IMR-90 (cell line): ENCODE data around the gene SIAH2. TPM values are rescaled to one million over a fixed set of nuclear protein-coding genes. Genes with fewer than 3 reads are reported as not detected.

Experiments
- ATAC-seq: fragments of 200-7000 bp; cut with Tn5 transposase; 2 replicates; pipeline ENCODE4 v1.9.1; 2020; ENCODE audit warnings: low read depth, mild to moderate bottlenecking, moderate library complexity
- BruUV-seq: library from RNA; stranded (reverse); fragments of 400-500 nt; replicated peaks from 2 replicates; lab custom pipeline; 2021; lab: Mats Ljungman, UMichigan
- CTCF ChIA-PET: fragments of 300-600 bp; formaldehyde crosslinking; extraction: SDS; loops from one replicate; lab custom pipeline; 2021; ENCODE audit warnings: antibody characterized with exemption; lab: Yijun Ruan, JAX
- POLR2A ChIA-PET: fragments of 300-600 bp; sonication (Branson Sonifier 250); formaldehyde crosslinking; loops from one replicate; lab custom pipeline; 2022; ENCODE audit warnings: antibody characterized with exemption; ENCODE audit not compliant: unreplicated experiment; lab: Charles Lee
- DNase-seq: peaks from one replicate; pipeline ENCODE4 v3.0.0; 2013
- H2AFZ ChIP-seq: replicated peaks from 2 replicates; pipeline ENCODE3; 2013; ENCODE audit warnings: low read length, mild to moderate bottlenecking; ENCODE audit not compliant: poor library complexity
- H2AK5ac ChIP-seq: 2 replicates; pipeline ENCODE4 v1.6.1; 2013; ENCODE audit warnings: low read depth, low read length, inconsistent platforms
- H2AK9ac ChIP-seq: replicated peaks from 2 replicates; pipeline ENCODE3; 2013; ENCODE audit warnings: mild to moderate bottlenecking, low read depth, low read length, moderate library complexity; ENCODE audit not compliant: poor library complexity
- H2BK120ac ChIP-seq: 2 replicates; pipeline ENCODE4 v1.6.1; 2013; ENCODE audit warnings: low read depth, low read length, inconsistent platforms
- H2BK15ac ChIP-seq: 3 replicates; pipeline ENCODE4 v1.6.1; 2013; ENCODE audit warnings: low read depth, low read length, inconsistent platforms
- H2BK20ac ChIP-seq: 2 replicates; pipeline ENCODE4 v1.6.1; 2013; ENCODE audit warnings: low read depth, mild to moderate bottlenecking, inconsistent platforms, low read length, moderate library complexity
- H2BK5ac ChIP-seq: 2 replicates; pipeline ENCODE4 v1.6.1; 2013; ENCODE audit warnings: mild to moderate bottlenecking, low read depth, low read length, inconsistent platforms; ENCODE audit not compliant: poor library complexity, severe bottlenecking
- H3K14ac ChIP-seq: replicated peaks from 2 replicates; pipeline ENCODE4 v1.6.1; 2013; ENCODE audit warnings: low read depth, low read length, inconsistent platforms
- H3K18ac ChIP-seq: 2 replicates; pipeline ENCODE4 v1.6.1; 2013; ENCODE audit warnings: low read depth, low read length, control low read depth
- H3K23ac ChIP-seq: 2 replicates; pipeline ENCODE4 v1.6.1; 2013; ENCODE audit warnings: low read depth, low read length, inconsistent platforms
- H3K27ac ChIP-seq: 2 replicates; pipeline ENCODE4 v1.5.1; 2013; ENCODE audit warnings: mild to moderate bottlenecking, control low read depth, low read length; ENCODE audit not compliant: insufficient read depth
- H3K27me3 ChIP-seq: 2 replicates; pipeline ENCODE4 v1.6.1; 2013; ENCODE audit warnings: low read length; ENCODE audit not compliant: control insufficient read depth, insufficient read depth
- H3K36me3 ChIP-seq: 2 replicates; pipeline ENCODE4 v1.6.1; 2013; ENCODE audit warnings: low read length, mixed read lengths; ENCODE audit not compliant: control insufficient read depth, insufficient read depth
- H3K4ac ChIP-seq: 2 replicates; pipeline ENCODE4 v1.6.1; 2013; ENCODE audit warnings: low read depth, low read length, inconsistent platforms
- H3K4me1 ChIP-seq: 2 replicates; pipeline ENCODE4 v1.6.1; 2013; ENCODE audit warnings: low read length, mixed read lengths; ENCODE audit not compliant: control insufficient read depth, insufficient read depth
- H3K4me2 ChIP-seq: 2 replicates; pipeline ENCODE4 v1.6.1; 2013; ENCODE audit warnings: low read depth, mild to moderate bottlenecking, control low read depth, low read length, moderate library complexity
- H3K4me3 ChIP-seq: 2 replicates; pipeline ENCODE4 v1.5.1; 2013; ENCODE audit warnings: low read depth, mild to moderate bottlenecking, control low read depth, low read length, moderate library complexity; ENCODE audit not compliant: insufficient read depth
- H3K56ac ChIP-seq: 2 replicates; pipeline ENCODE4 v1.6.1; 2013; ENCODE audit warnings: low read length, inconsistent platforms; ENCODE audit not compliant: insufficient read depth; ENCODE audit errors: extremely low read depth
- H3K79me1 ChIP-seq, 2 experiments: 2 replicates each; pipeline ENCODE4 v1.6.1; 2013; ENCODE audit warnings: low read length in 2 of 2, inconsistent platforms in 1 of 2, low read depth in 1 of 2
- H3K9ac ChIP-seq: 2 replicates; pipeline ENCODE4 v1.6.1; 2013; ENCODE audit warnings: low read depth, low read length, control low read depth
- H3K9me1 ChIP-seq: 2 replicates; pipeline ENCODE4 v1.6.1; 2013; ENCODE audit warnings: low read length, inconsistent platforms; ENCODE audit not compliant: insufficient read depth
- H3K9me3 ChIP-seq: 2 replicates; pipeline ENCODE4 v1.6.1; 2013; ENCODE audit warnings: low read length; ENCODE audit not compliant: control insufficient read depth, insufficient read depth
- H4K20me1 ChIP-seq: 2 replicates; pipeline ENCODE4 v1.6.1; 2013; ENCODE audit warnings: low read length, inconsistent platforms; ENCODE audit not compliant: insufficient read depth
- H4K5ac ChIP-seq: 2 replicates; pipeline ENCODE4 v1.6.1; 2013; ENCODE audit warnings: mild to moderate bottlenecking, low read depth, low read length, control low read depth
- H4K8ac ChIP-seq, 2 experiments: 2 replicates each; pipeline ENCODE4 v1.6.1; 2013; ENCODE audit warnings: low read depth in 2 of 2, low read length in 2 of 2, control low read depth in 1 of 2, inconsistent platforms in 1 of 2
- H4K91ac ChIP-seq: 2 replicates; pipeline ENCODE4 v1.6.1; 2013; ENCODE audit warnings: low read depth, low read length, inconsistent platforms; ENCODE audit not compliant: insufficient read depth
- BHLHE40 ChIP-seq: fragments of 150-350 bp; IDR thresholded peaks from 2 replicates; pipeline ENCODE4 v1.6.1; 2016; ENCODE audit warnings: mild to moderate bottlenecking, low read depth, low read length
- CEBPB ChIP-seq: IDR thresholded peaks from 2 replicates; pipeline ENCODE4 v1.6.1; 2012; ENCODE audit warnings: low read depth, low read length, improper control_type of control experiment
- CHD1 ChIP-seq: IDR thresholded peaks from 2 replicates; pipeline ENCODE4 v1.6.1; 2012; ENCODE audit warnings: low read depth, low read length, improper control_type of control experiment
- FOS ChIP-seq: fragments of 150-350 bp; IDR thresholded peaks from 2 replicates; pipeline ENCODE4 v1.6.1; 2016; ENCODE audit warnings: low read depth, low read length
- MAFK ChIP-seq: IDR thresholded peaks from 2 replicates; pipeline ENCODE4 v1.6.1; 2012; ENCODE audit warnings: low read depth, low read length, improper control_type of control experiment
- MAZ ChIP-seq: IDR thresholded peaks from 2 replicates; pipeline ENCODE4 v1.6.1; 2012; ENCODE audit warnings: low read depth, mild to moderate bottlenecking, low read length, improper control_type of control experiment, moderate library complexity, borderline replicate concordance
- MXI1 ChIP-seq: IDR thresholded peaks from 2 replicates; pipeline ENCODE4 v1.6.1; 2012; ENCODE audit warnings: low read depth, mild to moderate bottlenecking, low read length, moderate library complexity, borderline replicate concordance
- NFE2L2 ChIP-seq: fragments of 150-350 bp; IDR thresholded peaks from 2 replicates; pipeline ENCODE4 v1.6.1; 2016; ENCODE audit warnings: low read depth, mild to moderate bottlenecking, low read length
- POLR2A ChIP-seq: IDR thresholded peaks from 2 replicates; pipeline ENCODE4 v1.6.1; 2012; ENCODE audit warnings: mild to moderate bottlenecking, low read depth, low read length
- RAD21 ChIP-seq: IDR thresholded peaks from 2 replicates; pipeline ENCODE4 v1.6.1; 2012; ENCODE audit warnings: low read length, improper control_type of control experiment
- RCOR1 ChIP-seq: IDR thresholded peaks from 2 replicates; pipeline ENCODE4 v1.6.1; 2012; ENCODE audit warnings: mild to moderate bottlenecking, low read length, improper control_type of control experiment; ENCODE audit not compliant: insufficient replicate concordance
- RFX5 ChIP-seq: IDR thresholded peaks from 2 replicates; pipeline ENCODE4 v1.8.0; 2012; ENCODE audit warnings: low read depth, mild to moderate bottlenecking, low read length, moderate library complexity
- SMC3 ChIP-seq: fragments of 150-350 bp; IDR thresholded peaks from 2 replicates; pipeline ENCODE4 v1.6.1; 2016; ENCODE audit warnings: low read depth, mild to moderate bottlenecking, antibody characterized with exemption, low read length, moderate library complexity
- WGBS, 2 experiments: methylation state at CpG; one replicate each; pipeline versions ENCODE4 v1.1.5 to v1.1.7; 2013; ENCODE audit warnings: missing lambda C conversion rate in 2 of 2; ENCODE audit not compliant: insufficient read length in 1 of 2; ENCODE audit errors: extremely low coverage in 2 of 2; 5-methylcytosine and 5-hydroxymethylcytosine counted together
- dilution Hi-C: fragments of 300-500 bp; cut with HindIII; formaldehyde crosslinking; loops from one replicate; pipeline ENCODE4 v1.14.3; 2018; ENCODE audit warnings: low sequenced_read_pairs; ENCODE audit not compliant: unreplicated experiment
- in situ Hi-C: fragments of 300-500 bp; cut with MboI; formaldehyde crosslinking; loops from 3 replicates; pipeline ENCODE4 v1.14.3; 2019; ENCODE audit warnings: low sequenced_read_pairs, inconsistent platforms, mixed read lengths
- intact Hi-C: fragments of 100-400 bp; cut with micrococcal nuclease; formaldehyde crosslinking; loops from 2 replicates; pipeline ENCODE4 v1.10.0; 2022
- polyA plus RNA-seq, 3 experiments: library from polyadenylated mRNA; depleted of rRNA; stranded (reverse); fragments of >200 nt; gene quantifications; 2 replicates each; pipeline ENCODE4 v1.2.3, GENCODE V29; 2012; ENCODE audit warnings: low replicate concordance in 1 of 3
- total RNA-seq: library from RNA; depleted of rRNA; stranded (reverse); fragments of >200 nt; gene quantifications from 2 replicates; pipeline ENCODE4 v1.2.3, GENCODE V29; 2012
- TF ChIP-seq, protein P1 (sequence below): fragments of 150-350 bp; IDR thresholded peaks from 2 replicates; pipeline ENCODE4 v1.6.1; 2017; ENCODE audit warnings: mild to moderate bottlenecking, antibody characterized with exemption, low read length, low read depth
- TF ChIP-seq, protein P2 (sequence below): fragments of 150-350 bp; IDR thresholded peaks from 2 replicates; pipeline ENCODE4 v1.6.1; 2016; ENCODE audit warnings: low read depth, mild to moderate bottlenecking, low read length, moderate library complexity, borderline replicate concordance

The SIAH2 gene
- total and polyA plus RNA-seq, 2 of the 4 experiments (the other 2 are of a cell fraction) = 24.7 to 61.8 TPM

DNA sequence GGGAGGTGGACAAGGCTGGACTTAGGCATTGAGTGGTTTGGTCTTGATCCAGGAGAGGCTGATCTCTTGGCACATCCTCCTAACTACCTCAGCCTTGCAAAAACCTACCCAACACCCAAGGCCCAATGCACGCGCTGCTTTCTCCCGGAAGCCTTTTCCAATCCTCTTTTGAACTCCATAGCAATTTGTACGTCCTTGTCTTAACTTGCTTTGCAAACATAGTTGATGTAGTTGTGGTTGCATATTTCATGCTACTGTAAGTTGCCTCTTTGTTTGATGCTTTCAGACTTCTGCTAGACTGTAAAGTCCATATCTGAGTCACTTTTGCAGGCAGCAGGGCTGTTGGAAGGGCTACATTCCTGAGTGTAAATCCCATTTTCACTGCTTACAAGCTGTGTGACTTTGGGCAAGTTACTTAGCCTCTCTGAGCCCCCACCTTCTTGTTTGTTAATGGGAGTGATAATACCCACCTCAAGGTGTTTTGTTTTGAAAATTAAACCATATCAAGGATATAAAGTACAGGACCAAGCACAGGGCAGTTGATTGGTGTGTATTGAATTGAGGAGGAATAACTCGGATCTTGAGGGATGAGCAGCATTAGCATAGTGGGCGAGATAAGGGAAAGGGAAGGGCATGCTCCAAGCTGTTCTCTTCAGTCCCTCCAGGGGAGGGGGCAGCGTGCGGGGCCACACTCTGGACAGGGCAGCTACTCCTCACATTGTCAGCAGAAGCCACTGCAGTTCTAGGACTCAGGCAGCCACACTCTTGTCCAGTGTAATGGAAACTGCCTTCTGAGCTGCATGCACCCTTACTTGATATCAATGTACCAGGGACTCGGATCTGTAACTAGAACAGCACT lies 28.8 kb downstream of the SIAH2 start (continued):
- no peak for TF ChIP-seq NFE2L2

DNA sequence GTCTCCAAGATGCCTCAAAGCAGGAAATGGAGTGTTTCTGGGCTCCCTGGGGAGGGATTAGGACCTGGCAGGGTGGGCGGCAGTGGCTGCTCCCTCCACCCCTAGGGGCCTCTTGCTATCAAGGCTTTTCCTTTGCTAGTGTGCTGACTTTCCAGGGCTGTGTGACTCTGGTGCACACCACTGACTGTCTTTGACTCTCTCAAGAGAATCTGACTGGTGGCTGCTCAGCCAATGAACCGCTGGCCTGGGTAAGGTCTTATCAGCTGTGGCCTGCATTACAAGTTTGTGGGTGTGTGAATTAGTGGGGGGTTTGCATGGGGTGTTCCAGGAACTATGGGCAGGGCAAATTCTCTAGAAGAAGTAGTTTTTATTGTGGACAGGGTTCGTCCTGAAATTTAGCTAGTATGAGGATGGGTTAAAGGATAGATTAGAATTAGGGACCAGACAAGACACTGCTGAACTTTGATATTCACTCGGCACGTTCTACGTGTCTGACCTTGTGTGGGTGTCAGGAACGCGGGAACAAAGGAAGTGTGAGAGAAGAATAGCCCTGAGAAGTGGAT lies 29.5 kb downstream of the SIAH2 start:
- H2BK120ac ChIP-seq = no peak overlapping the region
- no peak overlapping the region for H3K4me3 ChIP-seq
- no peak overlapping the region for H3K9ac ChIP-seq
- H3K9me3 ChIP-seq = no peaks in the 10 kb centered on the region
- ChIA-PET POLR2A (no interaction called here), CTCF (no interaction called here)
- WGBS, 2 experiments = 75% methylated on average over 4 of the region's 8 CpGs; no CpG with 5 or more reads in 1 of the 2 experiments
- no peak overlapping the region for H4K8ac ChIP-seq
- H3K23ac ChIP-seq = no peak overlapping the region
- peaks cover 6 to 8% of the 10 kb centered on the region in 2 experiments; a peak in 2 of 4 replicates for H3K79me1 ChIP-seq
- H3K36me3 ChIP-seq = no peaks in the 10 kb centered on the region
- no peak overlapping the region for H2BK20ac ChIP-seq
- no peak overlapping the region for H3K27ac ChIP-seq
- dilution Hi-C loops = no loop called here
- no TSS peak for BruUV-seq
- H2AFZ ChIP-seq = no peak overlapping the region
- ATAC-seq (no peak), DNase-seq (no peak)
- no peak overlapping the region for H4K91ac ChIP-seq
- H3K9me1 ChIP-seq = no peaks in the 10 kb centered on the region; the same call in 1 of the 2 replicates
- no peaks in the 10 kb centered on the region for H3K4me1 ChIP-seq
- H2AK5ac ChIP-seq = no peak overlapping the region
- H3K4me2 ChIP-seq = no peak overlapping the region
- H4K5ac ChIP-seq = no peak overlapping the region
- no peak overlapping the region for H2BK5ac ChIP-seq
- in situ Hi-C loops = no loop called here
- H2BK15ac ChIP-seq = no peak overlapping the region
- no peak overlapping the region for H3K14ac ChIP-seq
- H3K18ac ChIP-seq = no peak overlapping the region
- no peak overlapping the region for H2AK9ac ChIP-seq
- peaks cover 2% of the 10 kb centered on the region; the same call in 1 of the 2 replicates for H4K20me1 ChIP-seq
- H3K4ac ChIP-seq = no peak overlapping the region
- no peak overlapping the region for H3K56ac ChIP-seq
- intact Hi-C loops = no loop called here
- no peaks in the 10 kb centered on the region for H3K27me3 ChIP-seq
- TF ChIP-seq POLR2A (no peak), CHD1 (no peak), CEBPB (no peak), BHLHE40 (no peak), NFE2L2 (no peak), FOS (no peak), SMC3 (no peak), RAD21 (no peak), RCOR1 (no peak), MAFK (no peak), MXI1 (no peak), RFX5 (no peak), MAZ (no peak)
- TF ChIP-seq, protein P1, sequence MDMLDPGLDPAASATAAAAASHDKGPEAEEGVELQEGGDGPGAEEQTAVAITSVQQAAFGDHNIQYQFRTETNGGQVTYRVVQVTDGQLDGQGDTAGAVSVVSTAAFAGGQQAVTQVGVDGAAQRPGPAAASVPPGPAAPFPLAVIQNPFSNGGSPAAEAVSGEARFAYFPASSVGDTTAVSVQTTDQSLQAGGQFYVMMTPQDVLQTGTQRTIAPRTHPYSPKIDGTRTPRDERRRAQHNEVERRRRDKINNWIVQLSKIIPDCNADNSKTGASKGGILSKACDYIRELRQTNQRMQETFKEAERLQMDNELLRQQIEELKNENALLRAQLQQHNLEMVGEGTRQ = no peak
- TF ChIP-seq, protein P2, sequence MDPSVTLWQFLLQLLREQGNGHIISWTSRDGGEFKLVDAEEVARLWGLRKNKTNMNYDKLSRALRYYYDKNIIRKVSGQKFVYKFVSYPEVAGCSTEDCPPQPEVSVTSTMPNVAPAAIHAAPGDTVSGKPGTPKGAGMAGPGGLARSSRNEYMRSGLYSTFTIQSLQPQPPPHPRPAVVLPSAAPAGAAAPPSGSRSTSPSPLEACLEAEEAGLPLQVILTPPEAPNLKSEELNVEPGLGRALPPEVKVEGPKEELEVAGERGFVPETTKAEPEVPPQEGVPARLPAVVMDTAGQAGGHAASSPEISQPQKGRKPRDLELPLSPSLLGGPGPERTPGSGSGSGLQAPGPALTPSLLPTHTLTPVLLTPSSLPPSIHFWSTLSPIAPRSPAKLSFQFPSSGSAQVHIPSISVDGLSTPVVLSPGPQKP = no peak
